DOHH2 (cell line): Measurements from ENCODE around the gene ELAVL2.

Experiments used
- H3F3A ChIP-seq: fragments of 200-600 bp; sonication (generic), shearing (Covaris generic); 2 replicates; pipeline ENCODE4 v1.6.0; 2016; ENCODE audit warnings: antibody characterized with exemption, mild to moderate bottlenecking; ENCODE audit not compliant: control insufficient read depth, insufficient read depth
- H3K27ac ChIP-seq: fragments of 200-600 bp; sonication (generic); 2 replicates; pipeline ENCODE4 v1.5.1; 2014; ENCODE audit warnings: low read depth, mild to moderate bottlenecking, low read length, moderate library complexity
- H3K27me3 ChIP-seq: fragments of 200-600 bp; sonication (generic); 2 replicates; pipeline ENCODE4 v1.6.1; 2014; ENCODE audit warnings: mild to moderate bottlenecking, low read length, mixed read lengths; ENCODE audit not compliant: control insufficient read depth
- H3K36me3 ChIP-seq: fragments of 200-600 bp; sonication (generic); 2 replicates; pipeline ENCODE4 v1.6.1; 2014; ENCODE audit warnings: mild to moderate bottlenecking, low read length, moderate library complexity, mixed read lengths; ENCODE audit not compliant: control insufficient read depth
- H3K4me1 ChIP-seq: fragments of 200-600 bp; sonication (generic); 2 replicates; pipeline ENCODE4 v1.6.1; 2014; ENCODE audit warnings: mild to moderate bottlenecking, low read length, mixed read lengths; ENCODE audit not compliant: control insufficient read depth
- H3K4me2 ChIP-seq: fragments of 200-600 bp; sonication (generic); 2 replicates; pipeline ENCODE4 v1.6.0; 2014; ENCODE audit warnings: mild to moderate bottlenecking, low read length, moderate library complexity
- H3K4me3 ChIP-seq: fragments of 200-600 bp; sonication (generic); 2 replicates; pipeline ENCODE4 v1.5.1; 2014; ENCODE audit warnings: mild to moderate bottlenecking, low read length, mixed read lengths
- H3K79me2 ChIP-seq: fragments of 200-600 bp; sonication (generic); 2 replicates; pipeline ENCODE4 v1.6.1; 2014; ENCODE audit warnings: mild to moderate bottlenecking, low read length, mixed read lengths; ENCODE audit not compliant: control insufficient read depth
- H3K9me2 ChIP-seq: fragments of 200-600 bp; sonication (generic); replicated peaks from 2 replicates; pipeline ENCODE4 v1.6.1; 2014; ENCODE audit warnings: mild to moderate bottlenecking, low read length, mixed read lengths; ENCODE audit not compliant: control insufficient read depth
- H3K9me3 ChIP-seq: fragments of 200-600 bp; sonication (generic); 2 replicates; pipeline ENCODE4 v1.6.1; 2014; ENCODE audit warnings: antibody characterized with exemption, low read length, mixed read lengths; ENCODE audit not compliant: control insufficient read depth, insufficient read depth
- H4K20me1 ChIP-seq: fragments of 200-600 bp; sonication (generic); 2 replicates; pipeline ENCODE4 v1.6.0; 2014; ENCODE audit warnings: low read depth, mild to moderate bottlenecking, antibody characterized with exemption, low read length, moderate library complexity; ENCODE audit not compliant: control insufficient read depth, insufficient read depth
- CTCF ChIP-seq: fragments of 200-600 bp; sonication (generic); IDR thresholded peaks from one replicate; pipeline ENCODE4 v1.5.1; 2014; ENCODE audit warnings: antibody characterized with exemption, mild to moderate bottlenecking, low read depth, low read length; ENCODE audit not compliant: poor library complexity, severe bottlenecking
- EZH2phosphoT487 ChIP-seq: fragments of 200-600 bp; sonication (generic); IDR thresholded peaks from 2 replicates; pipeline ENCODE4 v1.6.1; 2017; ENCODE audit warnings: borderline replicate concordance, mild to moderate bottlenecking, antibody characterized with exemption, low read length, moderate library complexity, mixed read lengths

ELAVL2 gene

GRCh38 chr9:23751633-23752032 is 74.4 kb downstream of the ELAVL2 start:
- Histone ChIP-seq H3K27ac (no peak overlapping the region), H3K27me3 (no peaks in the 10 kb centered on the region), H4K20me1 (no peaks in the 10 kb centered on the region), H3F3A (no peaks in the 10 kb centered on the region), H3K36me3 (no peaks in the 10 kb centered on the region), H3K9me2 (no peaks in the 10 kb centered on the region), H3K9me3 (no peaks in the 10 kb centered on the region), H3K4me2 (no peak overlapping the region), H3K4me1 (no peaks in the 10 kb centered on the region), H3K4me3 (no peak overlapping the region), H3K79me2 (no peaks in the 10 kb centered on the region)
- TF ChIP-seq CTCF (no peak), EZH2phosphoT487 (no peak)

- no peaks in the 10 kb centered on the region for H3K9me3 ChIP-seq
- H4K20me1 ChIP-seq, result no peaks in the 10 kb centered on the region
- no peaks in the 10 kb centered on the region for H3K27me3 ChIP-seq
- H3K4me1 ChIP-seq, result no peaks in the 10 kb centered on the region
- TF ChIP-seq CTCF (no peak), EZH2phosphoT487 (no peak)
- H3K27ac ChIP-seq, result no peak overlapping the region
- no peaks in the 10 kb centered on the region for H3K9me2 ChIP-seq
- H3K79me2 ChIP-seq, result no peaks in the 10 kb centered on the region
- H3K4me2 ChIP-seq, result no peak overlapping the region
- H3K4me3 ChIP-seq, result no peak overlapping the region
- no peaks in the 10 kb centered on the region for H3K36me3 ChIP-seq
- H3F3A ChIP-seq, result no peaks in the 10 kb centered on the region
Observed at GRCh38 chr9:23750808-23751207, 75.2 kb downstream of the ELAVL2 start.

- H3K79me2 ChIP-seq, result no peaks in the 10 kb centered on the region
- H3K4me2 ChIP-seq, result no peak overlapping the region
- no peaks in the 10 kb centered on the region for H3K9me3 ChIP-seq
- no peak overlapping the region for H3K4me3 ChIP-seq
- H4K20me1 ChIP-seq, result no peaks in the 10 kb centered on the region
- no peaks in the 10 kb centered on the region for H3K9me2 ChIP-seq
- H3K27me3 ChIP-seq, result no peaks in the 10 kb centered on the region
- no peaks in the 10 kb centered on the region for H3K36me3 ChIP-seq
- no peaks in the 10 kb centered on the region for H3F3A ChIP-seq
- no peak for TF ChIP-seq CTCF
- TF ChIP-seq EZH2phosphoT487, result no peak
- H3K4me1 ChIP-seq, result no peaks in the 10 kb centered on the region
- no peak overlapping the region for H3K27ac ChIP-seq
Observed at GRCh38 chr9:23747088-23748075, 78.7 kb downstream of the ELAVL2 start.
